Measurements from ENCODE around the gene PCDHGC5. TPM values are rescaled to one million over a fixed set of nuclear protein-coding genes. Genes with fewer than 3 reads are reported as not detected.

PCDHGC5 gene
- total and polyA plus RNA-seq, 12 donors: 0.38 to 10.2 (median 3.3) TPM

GRCh38 chr5:141507387-141508091 is 18.7 kb downstream of the PCDHGC5 start:
- TF ChIP-seq CTCF (IDR thresholded peaks at IDR 0.05): no peak
- Histone ChIP-seq H3K27ac (peak overlapping the region; percentile 59 to 95 (median 82)), H3K9me3 (no peaks in the 10 kb centered on the region), H3K4me3 (peak overlapping the region in 2 of 10 donors; percentile 34 to 41), H3K4me1 (peaks cover 20 to 52% (median 40%) of the 10 kb centered on the region in 9 donors), H3K36me3 (peaks cover 0 to 73% (median 15%) of the 10 kb centered on the region in 9 donors), H3K27me3 (no peaks in the 10 kb centered on the region)
- intact Hi-C loops (cut with DNase I): loop anchor here in 1 of 10 donors (2.0 kb wide), 1 partner anchor 17 kb away; no protein-coding TSS in a partner anchor
- ATAC-seq (peak; percentile 43 to 68 (median 54)), DNase-seq (peak; percentile 64 to 65)
- WGBS, 2 donors: 40 to 41% methylated on average over 11 of the region's 11 CpGs

DNA sequence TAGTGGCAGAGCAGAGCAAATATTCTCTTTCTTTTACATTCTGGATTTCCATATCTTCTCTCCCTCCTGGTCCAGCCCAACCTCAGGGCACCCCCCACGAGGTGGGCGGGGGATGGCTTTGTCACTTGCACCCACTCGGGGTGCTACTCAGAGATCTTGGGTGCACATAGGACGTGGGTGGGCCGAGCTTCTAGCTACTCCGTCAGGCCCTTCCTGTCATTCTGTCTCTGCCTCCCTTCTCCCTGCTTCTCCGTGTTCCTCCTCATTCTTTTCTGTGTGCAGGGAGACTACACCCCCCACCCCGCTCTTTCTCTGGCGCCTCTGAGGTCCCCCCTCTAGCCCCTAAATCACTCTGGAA is 19.5 kb downstream of the PCDHGC5 start:
- no peak for TF ChIP-seq CTCF (IDR thresholded peaks at IDR 0.05)
- Histone ChIP-seq H3K27me3 (no peaks in the 10 kb centered on the region), H3K27ac (peak overlapping the region; percentile 59 to 95 (median 82)), H3K4me1 (peaks cover 20 to 61% (median 49%) of the 10 kb centered on the region in 9 donors), H3K36me3 (peaks cover 0 to 64% (median 15%) of the 10 kb centered on the region in 9 donors), H3K9me3 (no peaks in the 10 kb centered on the region), H3K4me3 (peak overlapping the region in 8 of 10 donors; percentile 4 to 41 (median 32))
- DNase-seq: no peak
- WGBS, 2 donors: 37 to 45% methylated on average over 9 of the region's 9 CpGs
- peak in 5 of 8 donors; percentile 1 to 15 (median 3) for ATAC-seq
- intact Hi-C loops (cut with DNase I): loop anchor here in 1 of 10 donors (2.0 kb wide), 1 partner anchor 16 kb away; no protein-coding TSS in a partner anchor

- DNase-seq: peak; percentile 56 to 60
- 40 to 52% methylated on average over 23 of the region's 23 CpGs for WGBS, 2 donors
- H3K27ac ChIP-seq: peak overlapping the region; percentile 59 to 95 (median 82)
- peaks cover 22 to 67% (median 55%) of the 10 kb centered on the region in 9 donors for H3K4me1 ChIP-seq
- no peaks in the 10 kb centered on the region for H3K27me3 ChIP-seq
- intact Hi-C loops (cut with DNase I): loop anchor here in 1 of 10 donors (2.0 kb wide), 1 partner anchor 16 kb away; no protein-coding TSS in a partner anchor
- peak overlapping the region in 8 of 10 donors; percentile 4 to 41 (median 32) for H3K4me3 ChIP-seq
- no peak for TF ChIP-seq CTCF (IDR thresholded peaks at IDR 0.05)
- peaks cover 0 to 59% (median 15%) of the 10 kb centered on the region in 9 donors for H3K36me3 ChIP-seq
- no peaks in the 10 kb centered on the region for H3K9me3 ChIP-seq
- peak; percentile 18 to 65 (median 40) for ATAC-seq
These were observed 20.1 kb downstream of the PCDHGC5 start for GRCh38 chr5:141508798-141509611.

- H3K4me1 ChIP-seq: peaks cover 31 to 78% (median 66%) of the 10 kb centered on the region in 9 donors
- ATAC-seq: no peak
- H3K4me3 ChIP-seq: no peak overlapping the region
- no peaks in the 10 kb centered on the region for H3K9me3 ChIP-seq
- WGBS, 2 donors: 90 to 91% methylated on average over 9 of the region's 9 CpGs
- H3K36me3 ChIP-seq: peaks cover 0 to 48% (median 15%) of the 10 kb centered on the region in 9 donors
- peak overlapping the region in 7 of 10 donors; percentile 67 to 95 (median 84) for H3K27ac ChIP-seq
- no peak for DNase-seq
- H3K27me3 ChIP-seq: no peaks in the 10 kb centered on the region
- TF ChIP-seq CTCF (IDR thresholded peaks at IDR 0.05): no peak
- intact Hi-C loops (cut with DNase I): loop anchor here in 2 of 10 donors (5.0 kb wide), 1 partner anchor 33 kb away; the partner anchor contains the start of gene PCDHGC3 (in 2 of the 2)
These were observed 21.3 kb downstream of the PCDHGC5 start for GRCh38 chr5:141510160-141510559.

Data from heart right ventricle (tissue), 16 donors.